Measurements from ENCODE around the gene RASD1.

DNA sequence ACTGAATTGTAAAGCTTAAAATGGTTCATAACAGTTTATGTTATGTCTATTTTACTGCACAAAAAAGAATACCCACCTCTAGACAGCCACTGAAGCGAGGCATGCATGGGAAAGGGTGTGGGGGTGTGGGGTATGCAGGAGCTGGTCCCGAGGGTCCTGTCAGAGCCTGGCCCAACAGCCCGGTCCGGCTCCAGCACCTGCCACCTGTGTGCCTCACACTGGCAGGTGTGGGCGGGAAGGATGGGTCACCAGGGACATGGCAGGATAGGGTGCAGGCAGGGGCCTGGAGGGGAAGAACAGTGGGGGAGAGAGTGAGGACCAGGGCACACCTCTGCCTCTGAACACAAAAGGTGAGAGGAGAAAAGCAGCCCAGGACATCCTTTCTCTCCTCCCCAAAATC is 22.8 kb upstream of the RASD1 start:
- TF ChIP-seq, protein P1, sequence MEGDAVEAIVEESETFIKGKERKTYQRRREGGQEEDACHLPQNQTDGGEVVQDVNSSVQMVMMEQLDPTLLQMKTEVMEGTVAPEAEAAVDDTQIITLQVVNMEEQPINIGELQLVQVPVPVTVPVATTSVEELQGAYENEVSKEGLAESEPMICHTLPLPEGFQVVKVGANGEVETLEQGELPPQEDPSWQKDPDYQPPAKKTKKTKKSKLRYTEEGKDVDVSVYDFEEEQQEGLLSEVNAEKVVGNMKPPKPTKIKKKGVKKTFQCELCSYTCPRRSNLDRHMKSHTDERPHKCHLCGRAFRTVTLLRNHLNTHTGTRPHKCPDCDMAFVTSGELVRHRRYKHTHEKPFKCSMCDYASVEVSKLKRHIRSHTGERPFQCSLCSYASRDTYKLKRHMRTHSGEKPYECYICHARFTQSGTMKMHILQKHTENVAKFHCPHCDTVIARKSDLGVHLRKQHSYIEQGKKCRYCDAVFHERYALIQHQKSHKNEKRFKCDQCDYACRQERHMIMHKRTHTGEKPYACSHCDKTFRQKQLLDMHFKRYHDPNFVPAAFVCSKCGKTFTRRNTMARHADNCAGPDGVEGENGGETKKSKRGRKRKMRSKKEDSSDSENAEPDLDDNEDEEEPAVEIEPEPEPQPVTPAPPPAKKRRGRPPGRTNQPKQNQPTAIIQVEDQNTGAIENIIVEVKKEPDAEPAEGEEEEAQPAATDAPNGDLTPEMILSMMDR (IDR thresholded peaks at IDR 0.05), result no peak
- no peak for TF ChIP-seq POLR2A (IDR thresholded peaks at IDR 0.05)
